ENCODE measurements around the gene NHSL2.
"Not testable (repeated sequence)": the region's sequence is repeated elsewhere in the genome, so short reads cannot be mapped to it uniquely, and the experiment has no call there.

NHSL2 gene

DNA sequence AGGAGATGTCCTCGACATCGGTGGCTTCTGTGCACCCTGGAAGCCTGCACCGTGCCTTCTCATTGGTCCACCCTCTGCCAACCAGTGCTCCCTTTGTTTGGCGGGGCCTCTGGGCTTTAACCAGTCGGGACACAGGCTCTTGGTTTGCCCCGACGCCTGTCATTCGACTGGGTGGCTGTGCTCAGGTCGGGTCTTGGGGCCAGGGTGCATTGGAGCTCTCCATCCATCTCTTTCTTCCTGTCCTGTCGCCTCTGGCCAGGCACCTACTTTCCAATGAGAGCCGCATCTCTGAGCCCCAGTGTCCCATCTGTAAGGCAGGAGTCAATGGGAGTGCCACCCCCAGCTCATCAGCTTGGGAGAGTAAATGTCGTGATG, 37.2 kb upstream of the NHSL2 start:
- H3K4me3 ChIP-seq (ENCODE audit: control insufficient read depth in 1 of 7, extremely low read depth in 1 of 7, insufficient read depth in 4 of 7, low read depth in 2 of 7, low read length in 6 of 7) = no peak overlapping the region
- no peaks in the 10 kb centered on the region for H3K9me3 ChIP-seq (ENCODE audit: control extremely low read depth in 1 of 5, control insufficient read depth in 4 of 5, insufficient read depth in 2 of 5, low read depth in 1 of 5, low read length in 4 of 5)
- peaks cover 0 to 2% (median 0%) of the 10 kb centered on the region in 4 experiments for H3K4me1 ChIP-seq (ENCODE audit: control extremely low read depth in 1 of 4, control insufficient read depth in 4 of 4, insufficient read depth in 4 of 4, low read length in 3 of 4)
- H3K36me3 ChIP-seq (ENCODE audit: control insufficient read depth in 4 of 4, insufficient read depth in 4 of 4, low read length in 3 of 4) = no peaks in the 10 kb centered on the region
- DNase-seq = no peak
- H3K27ac ChIP-seq (ENCODE audit: insufficient read depth in 1 of 2, low read depth in 1 of 2, low read length in 2 of 2, poor library complexity in 1 of 2, severe bottlenecking in 2 of 2) = no peak overlapping the region
- CTCF ChIA-PET = no interaction called here
- WGBS (ENCODE audit: insufficient coverage) = 92% methylated on average over 12 of the region's 12 CpGs
- POLR2A ChIA-PET = no interaction called here
- peaks cover 0 to 15% (median 3%) of the 10 kb centered on the region in 5 experiments for H3K27me3 ChIP-seq (replicated peaks in 2 of 5; ENCODE audit: control insufficient read depth in 4 of 5, insufficient read depth in 5 of 5, low read length in 4 of 5)

DNA sequence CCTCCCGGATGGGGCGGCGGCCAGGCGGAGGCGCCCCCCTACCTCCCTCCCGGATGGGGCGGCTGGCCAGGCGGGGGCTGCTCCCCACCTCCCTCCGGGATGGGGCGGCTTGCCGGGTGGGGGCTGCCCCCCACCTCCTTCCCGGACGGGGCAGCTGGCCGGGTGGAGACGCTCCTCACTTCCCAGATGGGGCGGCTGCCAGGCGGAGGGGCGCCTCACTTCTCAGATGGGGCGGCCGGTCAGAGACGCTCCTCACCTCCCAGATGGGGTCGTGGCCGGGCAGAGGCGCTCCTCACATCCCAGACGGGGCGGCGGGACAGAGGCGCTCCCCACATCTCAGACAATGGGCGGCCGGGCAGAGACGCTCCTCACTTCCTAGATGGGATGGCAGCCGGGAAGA, 33.8 kb upstream of the NHSL2 start:
- H3K27ac ChIP-seq (ENCODE audit: insufficient read depth in 1 of 2, low read depth in 1 of 2, low read length in 2 of 2, poor library complexity in 1 of 2, severe bottlenecking in 2 of 2); H3K4me3 ChIP-seq (ENCODE audit: control insufficient read depth in 1 of 7, extremely low read depth in 1 of 7, insufficient read depth in 4 of 7, low read depth in 2 of 7, low read length in 6 of 7); H3K4me1 ChIP-seq (ENCODE audit: control extremely low read depth in 1 of 4, control insufficient read depth in 4 of 4, insufficient read depth in 4 of 4, low read length in 3 of 4); CTCF ChIA-PET; H3K36me3 ChIP-seq (ENCODE audit: control insufficient read depth in 4 of 4, insufficient read depth in 4 of 4, low read length in 3 of 4); DNase-seq; H3K27me3 ChIP-seq (replicated peaks in 2 of 5; ENCODE audit: control insufficient read depth in 4 of 5, insufficient read depth in 5 of 5, low read length in 4 of 5); H3K9me3 ChIP-seq (ENCODE audit: control extremely low read depth in 1 of 5, control insufficient read depth in 4 of 5, insufficient read depth in 2 of 5, low read depth in 1 of 5, low read length in 4 of 5); POLR2A ChIA-PET: not testable (repeated sequence)
- 94% methylated on average over 20 of the region's 32 CpGs for WGBS (ENCODE audit: insufficient coverage)

DNA sequence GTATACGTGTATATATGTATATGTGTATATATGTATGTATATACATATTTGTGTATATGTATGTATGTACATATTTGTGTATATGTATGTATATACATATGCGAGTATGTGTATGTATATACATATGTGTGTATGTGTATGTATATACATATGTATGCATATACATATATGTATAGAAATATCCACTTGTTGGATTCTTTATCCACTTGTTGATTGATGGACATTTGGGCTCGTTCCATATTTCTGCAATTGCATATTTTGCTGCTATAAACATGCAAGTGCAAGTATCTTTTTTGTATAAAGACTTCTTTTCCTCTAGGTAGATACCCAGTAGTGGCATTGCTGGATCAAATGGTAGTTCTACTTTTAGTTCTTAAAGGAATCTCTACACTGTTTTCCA, 25.5 kb upstream of the NHSL2 start:
- no peak overlapping the region for H3K27ac ChIP-seq (ENCODE audit: insufficient read depth in 1 of 2, low read depth in 1 of 2, low read length in 2 of 2, poor library complexity in 1 of 2, severe bottlenecking in 2 of 2)
- CTCF ChIA-PET = no interaction called here

DNA sequence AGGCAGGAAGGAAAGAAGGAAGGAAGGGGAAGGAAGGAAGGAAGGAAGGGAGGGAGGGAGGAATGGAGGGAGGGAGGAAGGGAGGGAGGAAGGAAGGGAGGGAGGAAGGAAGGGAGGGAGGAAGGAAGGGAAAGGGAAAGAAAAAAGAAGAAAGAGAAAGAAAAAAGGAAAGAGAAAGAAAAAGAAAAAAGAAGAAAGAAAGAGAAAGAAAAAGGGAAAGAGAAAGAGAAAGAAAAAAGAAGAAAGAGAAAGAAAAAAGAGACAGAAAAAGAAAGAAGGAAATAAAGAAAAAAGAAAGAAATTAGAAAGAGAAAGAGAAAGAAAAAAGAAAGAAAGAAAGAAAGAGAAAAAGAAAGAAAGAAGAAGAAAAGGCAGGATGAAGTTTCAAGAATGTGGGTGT, 15.0 kb upstream of the NHSL2 start:
- Histone ChIP-seq H3K4me3 (ENCODE audit: control insufficient read depth in 1 of 7, extremely low read depth in 1 of 7, insufficient read depth in 4 of 7, low read depth in 2 of 7, low read length in 6 of 7) (no peak overlapping the region), H3K36me3 (ENCODE audit: control insufficient read depth in 4 of 4, insufficient read depth in 4 of 4, low read length in 3 of 4) (no peaks in the 10 kb centered on the region), H3K4me1 (ENCODE audit: control extremely low read depth in 1 of 4, control insufficient read depth in 4 of 4, insufficient read depth in 4 of 4, low read length in 3 of 4) (no peaks in the 10 kb centered on the region), H3K27me3 (replicated peaks in 2 of 5; ENCODE audit: control insufficient read depth in 4 of 5, insufficient read depth in 5 of 5, low read length in 4 of 5) (no peaks in the 10 kb centered on the region), H3K27ac (ENCODE audit: insufficient read depth in 1 of 2, low read depth in 1 of 2, low read length in 2 of 2, poor library complexity in 1 of 2, severe bottlenecking in 2 of 2) (no peak overlapping the region), H3K9me3 (ENCODE audit: control extremely low read depth in 1 of 5, control insufficient read depth in 4 of 5, insufficient read depth in 2 of 5, low read depth in 1 of 5, low read length in 4 of 5) (peaks cover 0 to 4% (median 0%) of the 10 kb centered on the region in 5 experiments)
- ChIA-PET CTCF (no interaction called here), POLR2A (no interaction called here)
- DNase-seq = no peak

More for the DNA sequence above, 25.5 kb upstream of the NHSL2 start:
- no peak for DNase-seq
- Histone ChIP-seq H3K27me3 (replicated peaks in 2 of 5; ENCODE audit: control insufficient read depth in 4 of 5, insufficient read depth in 5 of 5, low read length in 4 of 5) (peaks cover 0 to under 1% (median 0%) of the 10 kb centered on the region in 5 experiments), H3K4me3 (ENCODE audit: control insufficient read depth in 1 of 7, extremely low read depth in 1 of 7, insufficient read depth in 4 of 7, low read depth in 2 of 7, low read length in 6 of 7) (no peak overlapping the region), H3K4me1 (ENCODE audit: control extremely low read depth in 1 of 4, control insufficient read depth in 4 of 4, insufficient read depth in 4 of 4, low read length in 3 of 4) (no peaks in the 10 kb centered on the region), H3K36me3 (ENCODE audit: control insufficient read depth in 4 of 4, insufficient read depth in 4 of 4, low read length in 3 of 4) (no peaks in the 10 kb centered on the region), H3K9me3 (ENCODE audit: control extremely low read depth in 1 of 5, control insufficient read depth in 4 of 5, insufficient read depth in 2 of 5, low read depth in 1 of 5, low read length in 4 of 5) (no peaks in the 10 kb centered on the region)
- POLR2A ChIA-PET = no interaction called here
- WGBS (ENCODE audit: insufficient coverage) = no CpG with 5 or more reads among the region's 3 CpGs

DNA sequence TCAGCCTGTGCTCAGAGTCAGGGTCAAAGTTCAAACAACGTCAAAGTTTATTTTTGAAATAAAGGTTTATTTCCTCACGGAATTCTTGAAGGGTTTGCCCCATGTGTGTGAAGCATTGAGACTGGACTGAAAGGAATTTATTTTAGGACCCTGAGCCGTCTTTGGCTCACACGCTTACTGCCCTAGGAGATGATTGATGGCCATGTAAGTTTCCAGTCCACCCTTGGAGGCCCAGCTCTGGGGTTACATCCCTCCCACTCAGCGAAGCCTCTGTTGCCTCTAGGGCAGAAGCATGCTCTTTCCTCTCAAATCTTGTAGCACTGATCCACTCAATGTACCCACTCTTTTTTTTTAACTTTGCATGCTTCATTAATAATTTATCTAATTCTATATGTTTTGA, 4.5 kb upstream of the NHSL2 start:
- Histone ChIP-seq H3K4me3 (ENCODE audit: control insufficient read depth in 1 of 7, extremely low read depth in 1 of 7, insufficient read depth in 4 of 7, low read depth in 2 of 7, low read length in 6 of 7) (no peak overlapping the region), H3K27ac (ENCODE audit: insufficient read depth in 1 of 2, low read depth in 1 of 2, low read length in 2 of 2, poor library complexity in 1 of 2, severe bottlenecking in 2 of 2) (no peak overlapping the region), H3K27me3 (replicated peaks in 2 of 5; ENCODE audit: control insufficient read depth in 4 of 5, insufficient read depth in 5 of 5, low read length in 4 of 5) (peaks cover 0 to 37% (median 7%) of the 10 kb centered on the region in 5 experiments), H3K4me1 (ENCODE audit: control extremely low read depth in 1 of 4, control insufficient read depth in 4 of 4, insufficient read depth in 4 of 4, low read length in 3 of 4) (peaks cover 0 to 11% (median 6%) of the 10 kb centered on the region in 4 experiments), H3K36me3 (ENCODE audit: control insufficient read depth in 4 of 4, insufficient read depth in 4 of 4, low read length in 3 of 4) (no peaks in the 10 kb centered on the region), H3K9me3 (ENCODE audit: control extremely low read depth in 1 of 5, control insufficient read depth in 4 of 5, insufficient read depth in 2 of 5, low read depth in 1 of 5, low read length in 4 of 5) (peaks cover 0 to 1% (median 0%) of the 10 kb centered on the region in 5 experiments)
- 80% methylated on average over 2 of the region's 5 CpGs for WGBS (ENCODE audit: insufficient coverage)
- POLR2A ChIA-PET = no interaction called here
- no peak for DNase-seq
- CTCF ChIA-PET = no interaction called here

DNA sequence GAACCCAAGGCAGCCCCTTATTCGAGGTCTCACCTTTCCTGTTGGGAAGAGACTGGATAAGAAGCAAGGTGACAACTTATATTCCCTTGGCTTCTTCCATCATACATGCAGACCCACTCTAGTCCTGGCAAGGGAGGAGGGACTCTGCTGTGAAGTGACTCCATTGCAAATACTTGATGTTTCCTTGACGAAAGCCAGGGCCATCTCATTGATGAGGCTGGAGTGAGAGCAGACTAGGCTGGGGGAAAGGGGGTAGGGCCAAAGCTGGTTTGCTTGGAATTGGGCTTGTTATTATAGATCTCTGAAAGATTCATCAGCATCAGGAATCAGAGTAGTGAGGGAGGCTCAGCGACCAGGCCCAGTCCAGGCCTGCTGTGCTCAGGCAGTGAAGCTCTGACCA, 2.3 kb upstream of the NHSL2 start:
- Histone ChIP-seq H3K27me3 (replicated peaks in 2 of 5; ENCODE audit: control insufficient read depth in 4 of 5, insufficient read depth in 5 of 5, low read length in 4 of 5) (peaks cover 0 to 57% (median 7%) of the 10 kb centered on the region in 5 experiments), H3K4me1 (ENCODE audit: control extremely low read depth in 1 of 4, control insufficient read depth in 4 of 4, insufficient read depth in 4 of 4, low read length in 3 of 4) (peaks cover 0 to 16% (median 8%) of the 10 kb centered on the region in 4 experiments), H3K9me3 (ENCODE audit: control extremely low read depth in 1 of 5, control insufficient read depth in 4 of 5, insufficient read depth in 2 of 5, low read depth in 1 of 5, low read length in 4 of 5) (peaks cover 0 to 1% (median 0%) of the 10 kb centered on the region in 5 experiments), H3K36me3 (ENCODE audit: control insufficient read depth in 4 of 4, insufficient read depth in 4 of 4, low read length in 3 of 4) (no peaks in the 10 kb centered on the region), H3K27ac (ENCODE audit: insufficient read depth in 1 of 2, low read depth in 1 of 2, low read length in 2 of 2, poor library complexity in 1 of 2, severe bottlenecking in 2 of 2) (no peak overlapping the region), H3K4me3 (ENCODE audit: control insufficient read depth in 1 of 7, extremely low read depth in 1 of 7, insufficient read depth in 4 of 7, low read depth in 2 of 7, low read length in 6 of 7) (no peak overlapping the region)
- ChIA-PET POLR2A (interaction anchor here (0.7 kb wide), 1 partner anchor 224 kb away, joined by 3 read pairs; the partner anchor contains the start of gene RTL5), CTCF (no interaction called here)
- DNase-seq = no peak
- WGBS (ENCODE audit: insufficient coverage) = 76% methylated on average over 2 of the region's 3 CpGs

DNA sequence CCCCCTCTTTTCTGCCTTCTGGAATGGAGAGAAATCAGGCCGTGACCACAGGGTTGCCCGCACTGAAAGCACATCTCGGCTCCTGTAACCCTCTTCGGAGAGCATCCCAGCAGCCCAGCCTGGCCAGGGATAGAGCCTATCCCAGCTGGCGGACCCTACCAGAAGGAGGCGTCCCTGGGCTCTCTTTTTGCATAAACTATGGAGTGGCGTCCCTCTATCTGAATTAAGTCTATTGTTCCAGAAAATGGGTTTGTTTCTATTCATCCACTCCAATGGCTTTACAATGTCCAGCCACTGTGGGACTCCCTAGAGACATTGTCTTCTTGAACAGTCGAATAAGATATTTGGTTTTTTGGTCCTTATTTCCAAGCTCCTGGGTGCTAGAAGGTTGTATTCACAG, 689 bp upstream of the NHSL2 start:
- 54% methylated on average over 8 of the region's 8 CpGs for WGBS (ENCODE audit: insufficient coverage)
- Histone ChIP-seq H3K27me3 (replicated peaks in 2 of 5; ENCODE audit: control insufficient read depth in 4 of 5, insufficient read depth in 5 of 5, low read length in 4 of 5) (peaks cover 0 to 65% (median 7%) of the 10 kb centered on the region in 5 experiments), H3K4me1 (ENCODE audit: control extremely low read depth in 1 of 4, control insufficient read depth in 4 of 4, insufficient read depth in 4 of 4, low read length in 3 of 4) (peaks cover 0 to 16% (median 8%) of the 10 kb centered on the region in 4 experiments), H3K4me3 (ENCODE audit: control insufficient read depth in 1 of 7, extremely low read depth in 1 of 7, insufficient read depth in 4 of 7, low read depth in 2 of 7, low read length in 6 of 7) (peak overlapping the region in 2 of 7 experiments; percentile 38 to 55), H3K27ac (ENCODE audit: insufficient read depth in 1 of 2, low read depth in 1 of 2, low read length in 2 of 2, poor library complexity in 1 of 2, severe bottlenecking in 2 of 2) (no peak overlapping the region), H3K9me3 (ENCODE audit: control extremely low read depth in 1 of 5, control insufficient read depth in 4 of 5, insufficient read depth in 2 of 5, low read depth in 1 of 5, low read length in 4 of 5) (peaks cover 0 to under 1% (median 0%) of the 10 kb centered on the region in 5 experiments), H3K36me3 (ENCODE audit: control insufficient read depth in 4 of 4, insufficient read depth in 4 of 4, low read length in 3 of 4) (no peaks in the 10 kb centered on the region)
- ChIA-PET CTCF (interaction anchor here (0.6 to 1.8 kb wide), 3 partner anchors 23 to 108 kb away, joined by 3 to 4 read pairs (median 3); no protein-coding TSS in a partner anchor), POLR2A (no interaction called here)
- peak in 1 of 3 donors; percentile 3 for DNase-seq
